SK-N-SH (cell line): ENCODE data around the gene DCAF5. TPM values are rescaled to one million over a fixed set of nuclear protein-coding genes. Genes with fewer than 3 reads are reported as not detected.

ENCODE experiments used
- CTCF ChIA-PET: fragments of 300-600, 350-600 bp; formaldehyde crosslinking; extraction: SDS; loops from one replicate; lab custom pipeline; 2021; lab: Yijun Ruan, JAX
- POLR2A ChIA-PET: fragments of 350-600 bp; sonication (Branson Sonifier 250); formaldehyde crosslinking; extraction: SDS; loops from one replicate; lab custom pipeline; 2020; ENCODE audit warnings: antibody characterized with exemption, inconsistent platforms; lab: Yijun Ruan, JAX
- DNase-seq: peaks from one replicate; pipeline ENCODE4 v3.0.0; 2012
- H2AFZ ChIP-seq: fragments of 200-600 bp; sonication (generic); 2 replicates; pipeline ENCODE4 v1.8.1; 2016; ENCODE audit warnings: antibody characterized with exemption, mild to moderate bottlenecking, low read depth
- H3F3A ChIP-seq: fragments of 200-600 bp; sonication (generic); replicated peaks from 2 replicates; pipeline ENCODE3; 2016; ENCODE audit warnings: antibody characterized with exemption, mild to moderate bottlenecking; ENCODE audit not compliant: insufficient read depth
- H3K27ac ChIP-seq, 2 experiments: fragments of 200-500 bp in 1 of 2; fragments of 200-600 bp in 1 of 2; sonication (Bioruptor generic) in 1 of 2; sonication (generic), shearing (Covaris generic) in 1 of 2; 2 replicates each; pipeline versions ENCODE4 v1.5.1 to v1.6.1; 2014 to 2016; ENCODE audit warnings: low read depth in 2 of 2, inconsistent platforms in 1 of 2, low read length in 1 of 2, mild to moderate bottlenecking in 1 of 2, mixed read lengths in 1 of 2
- H3K27me3 ChIP-seq: fragments of 200-600 bp; sonication (generic), shearing (Covaris generic); 2 replicates; pipeline ENCODE4 v1.6.1; 2016; ENCODE audit warnings: mixed run types; ENCODE audit not compliant: insufficient read depth
- H3K36me3 ChIP-seq, 2 experiments: fragments of 200-500 bp in 1 of 2; fragments of 200-600 bp in 1 of 2; sonication (Bioruptor generic) in 1 of 2; sonication (generic) in 1 of 2; replicated peaks in 1 of 2; 2 replicates each; pipeline versions ENCODE3 to v1.5.1; 2014 to 2016; ENCODE audit warnings: low read length in 1 of 2, mild to moderate bottlenecking in 1 of 2; ENCODE audit not compliant: insufficient read depth in 2 of 2, control insufficient read depth in 1 of 2
- H3K4me1 ChIP-seq, 2 experiments: fragments of 200-500 bp in 1 of 2; fragments of 200-600 bp in 1 of 2; sonication (Bioruptor generic) in 1 of 2; sonication (generic), shearing (Covaris generic) in 1 of 2; 2 replicates each; pipeline versions ENCODE4 v1.5.1 to v1.6.1; 2014 to 2016; ENCODE audit warnings: low read depth in 1 of 2, low read length in 1 of 2, mixed run types in 1 of 2; ENCODE audit not compliant: insufficient read depth in 2 of 2, control insufficient read depth in 1 of 2
- H3K4me2 ChIP-seq: fragments of 200-600 bp; sonication (generic), shearing (Covaris generic); 2 replicates; pipeline ENCODE4 v1.6.1; 2017; ENCODE audit warnings: mixed run types
- H3K4me3 ChIP-seq, 2 experiments: fragments of 200-500 bp in 1 of 2; fragments of 200-600 bp in 1 of 2; sonication (Bioruptor generic) in 1 of 2; sonication (generic), shearing (Covaris generic) in 1 of 2; 2 replicates each; pipeline versions ENCODE4 v1.5.1 to v1.8.1; 2014 to 2016; ENCODE audit warnings: low read depth in 2 of 2, inconsistent platforms in 1 of 2, low read length in 1 of 2, mild to moderate bottlenecking in 1 of 2, mixed read lengths in 1 of 2, moderate library complexity in 1 of 2
- H3K79me2 ChIP-seq: fragments of 200-600 bp; sonication (generic); 2 replicates; pipeline ENCODE4 v1.8.1; 2017; ENCODE audit warnings: mild to moderate bottlenecking; ENCODE audit not compliant: insufficient read depth
- H3K9ac ChIP-seq: fragments of 200-600 bp; sonication (generic); 2 replicates; pipeline ENCODE4 v1.6.1; 2017; ENCODE audit warnings: mixed run types
- H3K9me2 ChIP-seq: fragments of 200-600 bp; sonication (generic); 2 replicates; pipeline ENCODE4 v1.6.1; 2017; ENCODE audit warnings: mixed run types
- H3K9me3 ChIP-seq: fragments of 200-600 bp; sonication (generic); 2 replicates; pipeline ENCODE4 v1.6.1; 2017; ENCODE audit warnings: mixed run types, mild to moderate bottlenecking, moderate library complexity
- H4K20me1 ChIP-seq: fragments of 200-600 bp; sonication (generic); 2 replicates; pipeline ENCODE4 v1.6.1; 2017; ENCODE audit warnings: mild to moderate bottlenecking, mixed run types; ENCODE audit not compliant: insufficient read depth
- EP300 ChIP-seq, 2 experiments: IDR thresholded peaks; 2 replicates each; pipeline versions ENCODE4 v1.4.0 to v1.6.1; 2012; ENCODE audit warnings: borderline replicate concordance in 1 of 2, low read depth in 1 of 2, low read length in 1 of 2
- EZH2phosphoT487 ChIP-seq: fragments of 200-600 bp; sonication (generic); IDR thresholded peaks from 2 replicates; pipeline ENCODE4 v1.6.1; 2017; ENCODE audit warnings: low read depth, mixed run types, mild to moderate bottlenecking, antibody characterized with exemption, moderate library complexity, borderline replicate concordance
- FOSL2 ChIP-seq: IDR thresholded peaks from 2 replicates; pipeline ENCODE4 v1.4.0; 2012; ENCODE audit warnings: low read depth, mild to moderate bottlenecking, moderate library complexity, borderline replicate concordance
- FOXJ3 ChIP-seq: sonication (generic); formaldehyde crosslinking; IDR thresholded peaks from 2 replicates; pipeline ENCODE4 v1.5.1; 2020; ENCODE audit warnings: mild to moderate bottlenecking, missing genetic modification reagents
- FOXM1 ChIP-seq: IDR thresholded peaks from 2 replicates; pipeline ENCODE4 v1.4.0; 2012; ENCODE audit warnings: low read depth, mild to moderate bottlenecking
- GATA2 ChIP-seq: sonication (generic); formaldehyde crosslinking; IDR thresholded peaks from 2 replicates; pipeline ENCODE4 v1.5.0; 2020; ENCODE audit warnings: mild to moderate bottlenecking, missing genetic modification reagents
- JUND ChIP-seq: IDR thresholded peaks from 2 replicates; pipeline ENCODE4 v1.4.0; 2012
- MAX ChIP-seq: IDR thresholded peaks from 2 replicates; pipeline ENCODE4 v1.4.0; 2012; ENCODE audit warnings: low read depth
- NFIC ChIP-seq: IDR thresholded peaks from 2 replicates; pipeline ENCODE4 v1.4.0; 2012; ENCODE audit warnings: borderline replicate concordance
- PBX3 ChIP-seq: IDR thresholded peaks from 2 replicates; pipeline ENCODE4; 2012
- TCF12 ChIP-seq: IDR thresholded peaks from 2 replicates; pipeline ENCODE4 v1.4.0; 2012
- WGBS: methylation state at CpG from one replicate; pipeline ENCODE4 v1.1.6; 2017; ENCODE audit warnings: low lambda C conversion rate; 5-methylcytosine and 5-hydroxymethylcytosine counted together
- polyA plus RNA-seq, 3 experiments: library from polyadenylated mRNA; depleted of rRNA; stranded (reverse); fragments of >200 nt; gene quantifications; 2 replicates each; pipeline ENCODE4 v1.2.3, GENCODE V29; 2012

DCAF5 gene
- polyA plus RNA-seq, 1 of the 3 experiments (the other 2 are of a cell fraction) = 26.7 TPM

GRCh38 chr14:69135133-69135532, 17.8 kb downstream of the DCAF5 start:
- Histone ChIP-seq H3K9ac (no peak overlapping the region), H3K4me3 (no peak overlapping the region), H3F3A (peaks cover 26% of the 10 kb centered on the region), H3K36me3 (peaks cover 0 to 9% of the 10 kb centered on the region in 2 experiments), H3K4me2 (no peak overlapping the region), H3K79me2 (peaks cover 80% of the 10 kb centered on the region), H3K9me2 (no peaks in the 10 kb centered on the region), H3K9me3 (no peaks in the 10 kb centered on the region), H3K27ac (no peak overlapping the region), H2AFZ (no peak overlapping the region), H3K27me3 (no peaks in the 10 kb centered on the region), H4K20me1 (peaks cover 17% of the 10 kb centered on the region), H3K4me1 (peaks cover 20 to 37% of the 10 kb centered on the region in 2 experiments)
- CTCF ChIA-PET = interaction anchor here (10.6 kb wide), 1 partner anchor 16 kb away, joined by 66 read pairs; the partner anchor contains the start of gene DCAF5
- POLR2A ChIA-PET = no interaction called here
- no peak for DNase-seq
- 90% methylated on average over 4 of the region's 4 CpGs for WGBS
- no peak for TF ChIP-seq GATA2
- TF ChIP-seq NFIC = no peak
- no peak for TF ChIP-seq EZH2phosphoT487

- H3K4me3 ChIP-seq = 0 out of 4 replicates have a peak overlapping the region, but pooled peaks of 1 of the 2 experiments have one; percentile 10
- POLR2A ChIA-PET = interaction anchor here (0.9 to 1.7 kb wide), 2 partner anchors 14 to 18 kb away, joined by 3 to 4 read pairs; no protein-coding TSS in a partner anchor
Measured at GRCh38 chr14:69133206-69134125, 19.5 kb downstream of the DCAF5 start.

More at GRCh38 chr14:69133206-69134125, 19.5 kb downstream of the DCAF5 start:
- H2AFZ ChIP-seq = no peak overlapping the region
- H3K36me3 ChIP-seq = peaks cover 0 to 4% of the 10 kb centered on the region in 2 experiments
- 0 out of 2 replicates have a peak overlapping the region, but pooled peaks have one; percentile 4 for H3K9ac ChIP-seq
- peak; percentile 28 for DNase-seq
- CTCF ChIA-PET = interaction anchor here (0.5 to 10.6 kb wide), 12 partner anchors 10 to 275 kb away, joined by 3 to 66 read pairs (median 4); partner anchors contain the start of gene DCAF5
- 42% methylated on average over 3 of the region's 3 CpGs for WGBS
- H4K20me1 ChIP-seq = peaks cover 24% of the 10 kb centered on the region
- peaks cover 72% of the 10 kb centered on the region for H3K79me2 ChIP-seq
- peaks cover 26 to 42% of the 10 kb centered on the region in 2 experiments for H3K4me1 ChIP-seq
- no peaks in the 10 kb centered on the region for H3K9me3 ChIP-seq
- H3K27me3 ChIP-seq = no peaks in the 10 kb centered on the region
- H3F3A ChIP-seq = peaks cover 13% of the 10 kb centered on the region
- H3K27ac ChIP-seq = peak overlapping the region; percentile 54 to 85
- peak overlapping the region; percentile 32 for H3K4me2 ChIP-seq
- no peaks in the 10 kb centered on the region for H3K9me2 ChIP-seq
- peak; percentile 53; the same call in 1 of the 2 replicates for TF ChIP-seq FOSL2
- TF ChIP-seq FOXM1 = no peak
- peak in 1 of 2 experiments; percentile 49; a peak in 2 of 4 replicates for TF ChIP-seq EP300 (IDR thresholded peaks at IDR 0.05; ENCODE audit: borderline replicate concordance in 1 of 2, low read depth in 1 of 2, low read length in 1 of 2)
- peak; percentile 58; the same call in 1 of the 2 replicates for TF ChIP-seq PBX3
- TF ChIP-seq TCF12 = peak; percentile 62; the same call in 1 of the 2 replicates
- no peak for TF ChIP-seq FOXJ3
- peak; percentile 76; the same call in 1 of the 2 replicates for TF ChIP-seq MAX
- TF ChIP-seq JUND = peak; percentile 35; the same call in 1 of the 2 replicates
